GM20000 (cell line): Measurements from ENCODE around the gene OTULIN.
A peak's percentile ranks its signal among the peaks of the same experiment; 100 is the strongest.

ENCODE experiments used
- DNase-seq: peaks from one replicate; pipeline ENCODE4 v3.0.0; 2012; ENCODE audit warnings: low spot score
- TF ChIP-seq, protein P1 (sequence below): IDR thresholded peaks from 2 replicates; pipeline ENCODE4 v1.5.1; 2012; ENCODE audit warnings: mild to moderate bottlenecking, control low read depth; ENCODE audit errors: extremely low read depth, missing control alignments

OTULIN gene

GRCh38 chr5:14664270-14665100 lies at the start of gene OTULIN:
TSS of gene OTULIN (plus strand) at chr5:14664718. CDS start at chr5:14664826, 108 bp downstream.
- DNase-seq = peak; percentile 98
- TF ChIP-seq, protein P1, sequence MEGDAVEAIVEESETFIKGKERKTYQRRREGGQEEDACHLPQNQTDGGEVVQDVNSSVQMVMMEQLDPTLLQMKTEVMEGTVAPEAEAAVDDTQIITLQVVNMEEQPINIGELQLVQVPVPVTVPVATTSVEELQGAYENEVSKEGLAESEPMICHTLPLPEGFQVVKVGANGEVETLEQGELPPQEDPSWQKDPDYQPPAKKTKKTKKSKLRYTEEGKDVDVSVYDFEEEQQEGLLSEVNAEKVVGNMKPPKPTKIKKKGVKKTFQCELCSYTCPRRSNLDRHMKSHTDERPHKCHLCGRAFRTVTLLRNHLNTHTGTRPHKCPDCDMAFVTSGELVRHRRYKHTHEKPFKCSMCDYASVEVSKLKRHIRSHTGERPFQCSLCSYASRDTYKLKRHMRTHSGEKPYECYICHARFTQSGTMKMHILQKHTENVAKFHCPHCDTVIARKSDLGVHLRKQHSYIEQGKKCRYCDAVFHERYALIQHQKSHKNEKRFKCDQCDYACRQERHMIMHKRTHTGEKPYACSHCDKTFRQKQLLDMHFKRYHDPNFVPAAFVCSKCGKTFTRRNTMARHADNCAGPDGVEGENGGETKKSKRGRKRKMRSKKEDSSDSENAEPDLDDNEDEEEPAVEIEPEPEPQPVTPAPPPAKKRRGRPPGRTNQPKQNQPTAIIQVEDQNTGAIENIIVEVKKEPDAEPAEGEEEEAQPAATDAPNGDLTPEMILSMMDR = no peak

DNA sequence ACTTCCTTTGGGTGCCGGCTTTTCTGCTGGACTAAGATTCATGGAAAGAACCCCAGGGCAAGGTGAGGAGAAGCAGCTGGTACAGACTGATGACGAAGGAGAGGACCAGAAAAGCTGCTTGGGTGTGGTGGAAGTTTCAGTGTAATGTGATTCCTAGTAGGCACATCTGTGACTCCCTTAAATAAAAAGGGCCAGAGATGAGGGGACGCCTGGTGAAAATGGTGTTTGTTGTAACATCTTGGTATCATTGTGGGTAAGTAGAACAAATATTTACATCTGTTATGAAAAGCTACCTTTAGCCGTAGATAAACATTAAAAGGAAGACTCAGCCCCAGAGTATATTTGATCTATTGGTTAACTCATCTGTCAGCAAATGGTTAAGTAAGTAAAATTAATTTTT lies 49.2 kb upstream of the OTULIN start:
- TF ChIP-seq, protein P1 = no peak

GRCh38 chr5:14617441-14617840 lies 47.1 kb upstream of the OTULIN start:
- TF ChIP-seq, protein P1 = no peak
- no peak for DNase-seq

More for the DNA sequence above, 49.2 kb upstream of the OTULIN start:
- no peak for DNase-seq

DNA sequence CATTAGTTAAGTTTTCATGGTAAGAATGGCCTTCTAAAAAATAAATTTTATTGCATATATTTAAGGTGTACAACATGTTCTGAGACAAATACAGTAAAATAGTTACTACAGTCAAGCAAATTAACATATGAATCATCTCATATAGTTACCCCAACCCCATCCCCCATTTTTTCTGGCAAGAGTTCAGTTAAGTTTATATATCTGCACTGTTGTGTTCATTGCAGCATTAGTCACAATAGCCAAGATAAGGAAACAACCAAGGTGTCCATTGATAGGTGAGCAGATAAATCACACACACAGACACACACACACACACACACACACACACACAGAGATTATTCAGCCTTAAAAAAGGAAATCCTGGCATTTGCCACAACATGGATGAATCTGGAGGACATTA lies 37.2 kb upstream of the OTULIN start:
- TF ChIP-seq, protein P1 = no peak

GRCh38 chr5:14628346-14628745 lies 36.2 kb upstream of the OTULIN start:
- TF ChIP-seq, protein P1 = no peak
- DNase-seq = peak; percentile 38

More for the DNA sequence above, 37.2 kb upstream of the OTULIN start:
- DNase-seq = no peak

DNA sequence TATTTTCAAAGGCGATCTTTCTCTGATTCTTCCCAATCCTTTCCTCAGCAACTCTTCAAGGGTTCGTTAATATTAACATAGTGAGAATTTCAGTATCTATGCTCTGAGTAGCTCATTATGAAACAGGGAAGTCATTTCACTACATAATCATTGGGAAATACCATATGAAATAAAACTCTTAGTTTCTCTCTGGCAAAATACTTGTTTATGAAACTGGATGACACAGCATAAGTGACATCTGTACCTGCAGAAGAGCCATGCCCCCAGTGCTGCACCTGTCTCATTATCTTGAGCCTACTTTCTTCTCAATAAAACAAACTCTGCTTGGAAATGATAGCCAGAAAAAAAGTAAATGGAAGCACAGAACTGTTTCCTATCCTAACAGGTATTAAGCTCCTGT lies 33.8 kb upstream of the OTULIN start:
- no peak for DNase-seq
- TF ChIP-seq, protein P1 = no peak

DNA sequence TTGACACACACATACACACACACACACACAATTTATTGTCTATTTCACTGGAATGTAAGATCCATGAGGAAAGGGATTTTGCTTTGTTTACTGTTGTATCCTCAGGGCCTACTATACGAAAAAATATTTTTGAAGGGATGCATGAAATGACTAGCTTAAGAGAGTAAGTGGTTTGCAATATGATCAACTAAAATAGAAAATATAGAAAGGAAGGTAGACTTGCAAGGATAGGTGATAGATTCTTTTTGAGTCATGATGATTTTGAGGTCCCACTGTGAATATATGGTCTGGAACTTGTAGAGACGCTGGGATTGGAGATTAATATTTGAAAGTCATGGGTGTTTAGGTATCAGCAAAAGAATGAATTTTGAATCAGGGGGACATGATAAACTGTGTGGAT lies 28.9 kb upstream of the OTULIN start:
- DNase-seq = no peak
- TF ChIP-seq, protein P1 = no peak
